Kidney tubule cell (primary cell): ENCODE measurements around the gene FAM219A.
"Not testable (repeated sequence)": the region's sequence is repeated elsewhere in the genome, so short reads cannot be mapped to it uniquely, and the experiment has no call there.

Source experiments
- DNase-seq: peaks from one replicate; pipeline ENCODE4 v3.0.0-alpha.2; 2018; ENCODE audit warnings: low spot score

FAM219A gene

GRCh38 chr9:34376596-34377403 lies 81.6 kb downstream of the FAM219A start, which contains the start of gene MYORG:
MYORG (minus strand) TSS chr9:34376898; CDS start chr9:34372943, 3,955 bp downstream.
- peak; percentile 97 for DNase-seq

- peak; percentile 74 for DNase-seq
These were observed 82.3 kb downstream of the FAM219A start for GRCh38 chr9:34375901-34376595.

- DNase-seq, result peak; percentile 15
These were observed 83.3 kb downstream of the FAM219A start for GRCh38 chr9:34374905-34375552.

GRCh38 chr9:34374339-34374738 lies 84.0 kb downstream of the FAM219A start:
- DNase-seq, result no peak

GRCh38 chr9:34373749-34374148 lies 84.6 kb downstream of the FAM219A start:
- DNase-seq, result no peak

GRCh38 chr9:34372467-34373011 lies 85.8 kb downstream of the FAM219A start:
- no peak for DNase-seq

- no peak for DNase-seq
These were observed 86.4 kb downstream of the FAM219A start for GRCh38 chr9:34371886-34372466.

- no peak for DNase-seq
These were observed 87.1 kb downstream of the FAM219A start for GRCh38 chr9:34370970-34371880.

- DNase-seq, result no peak
These were observed 87.9 kb downstream of the FAM219A start for GRCh38 chr9:34370335-34370969.

- DNase-seq, result no peak
These were observed 88.7 kb downstream of the FAM219A start for GRCh38 chr9:34369636-34370035.

GRCh38 chr9:34368796-34369195 lies 89.6 kb downstream of the FAM219A start:
- not testable (repeated sequence) for DNase-seq

GRCh38 chr9:34367751-34368410 lies 90.5 kb downstream of the FAM219A start:
- DNase-seq, result not testable (repeated sequence)

- no peak for DNase-seq
These were observed 92.0 kb downstream of the FAM219A start for GRCh38 chr9:34366365-34366764.

GRCh38 chr9:34365282-34365681 lies 93.1 kb downstream of the FAM219A start:
- no peak for DNase-seq

- no peak for DNase-seq
These were observed 94.6 kb downstream of the FAM219A start for GRCh38 chr9:34363619-34364351.

- no peak for DNase-seq
These were observed 95.7 kb downstream of the FAM219A start for GRCh38 chr9:34362614-34363214.

- DNase-seq, result not testable (repeated sequence)
These were observed 105.4 kb downstream of the FAM219A start for GRCh38 chr9:34352957-34353356.

GRCh38 chr9:34352122-34352652 lies 106.2 kb downstream of the FAM219A start:
- not testable (repeated sequence) for DNase-seq
